SJSA1 (cell line): ENCODE data around the gene KIFC3. TPM values are rescaled to one million over a fixed set of nuclear protein-coding genes. Genes with fewer than 3 reads are reported as not detected.
"Not testable (repeated sequence)": the region's sequence is repeated elsewhere in the genome, so short reads cannot be mapped to it uniquely, and the experiment has no call there.

Experiments used
- DNase-seq, 2 experiments: peaks; one replicate each; pipeline ENCODE4 v3.0.0-alpha.2; 2015 to 2020; ENCODE audit warnings: low spot score in 2 of 2, low read depth in 1 of 2
- H3K27ac ChIP-seq: fragments of 250-450 bp; sonication (Bioruptor Pico); 2 replicates; pipeline ENCODE4 v1.5.1; 2020; ENCODE audit warnings: mild to moderate bottlenecking, moderate library complexity
- H3K27me3 ChIP-seq: fragments of 250-450 bp; sonication (Bioruptor Pico); replicated peaks from 2 replicates; pipeline ENCODE4 v1.5.1; 2020; ENCODE audit warnings: mild to moderate bottlenecking, moderate library complexity
- H3K36me3 ChIP-seq: fragments of 250-450 bp; sonication (Bioruptor Pico); 2 replicates; pipeline ENCODE4 v1.5.1; 2020; ENCODE audit warnings: mild to moderate bottlenecking
- H3K4me1 ChIP-seq: fragments of 250-450 bp; sonication (Bioruptor Pico); replicated peaks from 2 replicates; pipeline ENCODE4 v1.6.1; 2021; ENCODE audit warnings: mild to moderate bottlenecking
- H3K4me3 ChIP-seq: fragments of 250-450 bp; sonication (Bioruptor Pico); 2 replicates; pipeline ENCODE4 v1.5.1; 2020; ENCODE audit warnings: mild to moderate bottlenecking
- H3K9me3 ChIP-seq: fragments of 250-450 bp; sonication (Bioruptor Pico); replicated peaks from 2 replicates; pipeline ENCODE4 v1.5.1; 2020; ENCODE audit warnings: mild to moderate bottlenecking
- total RNA-seq: library from RNA; depleted of rRNA; stranded (reverse); fragments of >200 nt; shearing (Covaris generic); gene quantifications from 2 replicates; pipeline ENCODE4 v1.2.3, GENCODE V29; 2014; rRNA removed

Gene KIFC3, protein sequence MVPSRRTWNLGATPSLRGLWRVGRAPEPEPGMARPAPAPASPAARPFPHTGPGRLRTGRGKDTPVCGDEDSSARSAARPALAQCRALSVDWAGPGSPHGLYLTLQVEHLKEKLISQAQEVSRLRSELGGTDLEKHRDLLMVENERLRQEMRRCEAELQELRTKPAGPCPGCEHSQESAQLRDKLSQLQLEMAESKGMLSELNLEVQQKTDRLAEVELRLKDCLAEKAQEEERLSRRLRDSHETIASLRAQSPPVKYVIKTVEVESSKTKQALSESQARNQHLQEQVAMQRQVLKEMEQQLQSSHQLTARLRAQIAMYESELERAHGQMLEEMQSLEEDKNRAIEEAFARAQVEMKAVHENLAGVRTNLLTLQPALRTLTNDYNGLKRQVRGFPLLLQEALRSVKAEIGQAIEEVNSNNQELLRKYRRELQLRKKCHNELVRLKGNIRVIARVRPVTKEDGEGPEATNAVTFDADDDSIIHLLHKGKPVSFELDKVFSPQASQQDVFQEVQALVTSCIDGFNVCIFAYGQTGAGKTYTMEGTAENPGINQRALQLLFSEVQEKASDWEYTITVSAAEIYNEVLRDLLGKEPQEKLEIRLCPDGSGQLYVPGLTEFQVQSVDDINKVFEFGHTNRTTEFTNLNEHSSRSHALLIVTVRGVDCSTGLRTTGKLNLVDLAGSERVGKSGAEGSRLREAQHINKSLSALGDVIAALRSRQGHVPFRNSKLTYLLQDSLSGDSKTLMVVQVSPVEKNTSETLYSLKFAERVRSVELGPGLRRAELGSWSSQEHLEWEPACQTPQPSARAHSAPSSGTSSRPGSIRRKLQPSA
- 103 and 132 TPM in 2 replicates for total RNA-seq

DNA sequence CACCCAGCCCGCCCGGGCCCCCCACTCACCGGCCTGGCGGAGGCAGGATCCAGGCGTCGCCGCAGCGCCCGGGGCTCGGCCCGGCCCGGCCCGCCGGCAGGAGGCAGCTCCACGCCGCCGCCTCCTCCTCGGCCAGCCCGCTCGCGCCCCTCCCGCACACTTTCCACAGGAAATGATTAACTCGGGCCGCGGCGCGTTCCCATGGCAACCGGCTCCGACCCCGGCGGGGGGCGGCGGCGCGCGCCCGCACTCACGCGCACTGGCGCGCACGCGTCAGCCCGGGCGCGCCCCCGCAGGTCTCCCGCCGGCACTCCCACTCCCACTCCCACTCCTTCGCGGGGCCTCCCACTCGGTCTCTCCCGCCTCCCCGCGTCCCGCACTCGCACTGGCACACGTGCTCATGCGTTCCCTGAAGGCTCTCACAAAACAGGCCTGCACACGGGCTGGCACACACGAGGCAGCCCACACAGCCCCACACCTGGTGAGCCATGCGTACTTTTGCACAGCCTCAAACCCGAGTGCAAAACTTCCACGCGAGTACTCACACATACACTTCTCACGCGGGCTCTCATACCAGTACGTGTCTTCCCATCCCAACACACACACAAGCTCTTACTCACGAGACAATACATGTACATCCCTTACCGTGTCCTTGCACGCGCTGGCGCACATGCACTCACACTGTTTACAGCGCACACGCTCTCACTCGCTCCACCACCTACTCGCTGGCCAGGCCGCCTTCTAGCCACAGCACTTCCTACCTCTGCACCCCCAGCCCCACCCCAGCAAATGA lies at the start of gene KIFC3:
Gene KIFC3 (minus strand): TSS at position 151 of the 793 bp plus-strand sequence. CDS start 4,248 bp downstream, outside the sequence.
- Histone ChIP-seq H3K4me3 (peak within 1 kb of the TSS; percentile 93), H3K27ac (peak within 1 kb of the TSS; percentile 95), H3K27me3 (no peaks in the 10 kb centered on the region), H3K9me3 (no peaks in the 10 kb centered on the region), H3K4me1 (peaks cover 56% of the 10 kb centered on the region), H3K36me3 (peaks cover 33% of the 10 kb centered on the region)
- peak; percentile 69 to 94 for DNase-seq

DNA sequence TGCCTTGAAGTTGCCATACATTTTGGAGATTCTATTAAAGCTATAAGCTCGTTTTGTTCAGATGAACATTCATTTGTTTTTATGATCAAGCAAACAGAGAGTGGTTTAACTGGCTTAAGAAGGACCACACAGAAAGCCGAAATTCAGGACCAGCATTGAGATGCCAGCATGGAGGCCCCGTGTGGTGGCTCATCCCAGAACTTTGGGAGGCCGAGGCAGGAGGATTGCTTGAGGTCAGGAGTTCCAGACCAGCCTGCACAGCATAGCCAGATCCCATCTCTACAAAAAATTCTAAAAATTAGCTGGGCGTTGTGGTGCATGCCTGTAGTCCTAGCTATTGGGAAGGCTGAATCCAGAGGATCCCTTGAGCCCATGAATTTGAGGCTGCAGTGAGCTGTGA lies 45.9 kb upstream of the KIFC3 start:
- H3K4me3 ChIP-seq, result no peak overlapping the region
- H3K27ac ChIP-seq, result no peak overlapping the region
- H3K4me1 ChIP-seq, result no peaks in the 10 kb centered on the region
- no peaks in the 10 kb centered on the region for H3K9me3 ChIP-seq
- H3K27me3 ChIP-seq, result no peaks in the 10 kb centered on the region
- no peaks in the 10 kb centered on the region for H3K36me3 ChIP-seq
- no peak for DNase-seq

DNA sequence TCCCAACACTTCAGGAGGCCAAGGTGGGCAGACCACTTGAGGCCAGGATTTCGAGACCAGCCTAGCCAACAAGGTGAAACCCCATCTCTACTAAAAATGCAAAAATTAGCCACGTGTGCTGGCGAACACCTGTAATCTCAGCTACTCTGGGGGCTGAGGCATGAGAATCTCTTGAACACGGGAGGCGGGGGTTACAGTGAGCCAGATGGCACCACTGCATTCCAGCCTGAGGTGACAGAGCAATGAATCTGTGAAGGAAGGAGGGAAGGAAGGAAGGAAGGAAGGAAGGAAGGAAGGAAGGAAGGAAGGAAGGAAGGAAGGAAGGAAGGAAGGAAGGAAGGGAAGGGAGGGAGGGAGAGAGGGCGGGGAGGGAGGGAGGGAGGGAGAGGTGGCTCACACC lies 44.6 kb upstream of the KIFC3 start:
- H3K4me1 ChIP-seq, H3K27me3 ChIP-seq, H3K4me3 ChIP-seq, H3K36me3 ChIP-seq, H3K9me3 ChIP-seq, H3K27ac ChIP-seq, DNase-seq: not testable (repeated sequence)

DNA sequence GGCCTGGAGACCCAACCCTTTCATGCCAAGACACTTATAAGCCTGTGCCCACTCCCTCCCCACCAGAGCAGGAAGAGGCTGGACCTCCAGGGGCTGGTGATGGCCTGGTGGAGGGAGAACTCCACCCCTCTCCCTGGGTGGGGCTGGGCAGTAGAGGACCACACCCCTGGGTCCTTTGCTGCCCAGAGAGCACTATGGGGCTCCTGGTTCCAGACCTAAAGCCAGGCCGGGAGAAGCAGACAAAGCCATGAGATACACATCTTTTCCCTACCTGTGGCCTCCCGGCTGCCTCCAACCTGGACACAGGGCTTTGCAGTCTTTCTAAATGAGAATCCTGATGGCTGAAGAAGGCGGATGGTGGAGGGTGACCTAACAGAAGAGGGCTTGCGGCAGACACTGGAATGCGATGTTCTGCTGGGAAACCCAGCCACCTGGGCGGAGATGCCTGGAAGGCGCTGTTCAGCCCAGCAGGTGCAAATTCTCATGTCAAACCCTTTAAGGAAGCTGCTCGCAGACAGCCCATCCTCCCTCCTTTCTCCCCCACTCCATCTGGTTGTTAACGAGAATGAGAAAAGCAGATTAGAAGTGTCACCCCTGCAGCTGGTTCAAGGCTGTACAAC lies 43.9 kb upstream of the KIFC3 start:
- no peak overlapping the region for H3K27ac ChIP-seq
- H3K9me3 ChIP-seq, result no peaks in the 10 kb centered on the region
- no peak for DNase-seq
- no peaks in the 10 kb centered on the region for H3K27me3 ChIP-seq
- H3K4me3 ChIP-seq, result no peak overlapping the region
- 0 out of 2 replicates have a peak, but pooled peaks cover 6% of the 10 kb centered on the region for H3K4me1 ChIP-seq
- H3K36me3 ChIP-seq, result no peaks in the 10 kb centered on the region

DNA sequence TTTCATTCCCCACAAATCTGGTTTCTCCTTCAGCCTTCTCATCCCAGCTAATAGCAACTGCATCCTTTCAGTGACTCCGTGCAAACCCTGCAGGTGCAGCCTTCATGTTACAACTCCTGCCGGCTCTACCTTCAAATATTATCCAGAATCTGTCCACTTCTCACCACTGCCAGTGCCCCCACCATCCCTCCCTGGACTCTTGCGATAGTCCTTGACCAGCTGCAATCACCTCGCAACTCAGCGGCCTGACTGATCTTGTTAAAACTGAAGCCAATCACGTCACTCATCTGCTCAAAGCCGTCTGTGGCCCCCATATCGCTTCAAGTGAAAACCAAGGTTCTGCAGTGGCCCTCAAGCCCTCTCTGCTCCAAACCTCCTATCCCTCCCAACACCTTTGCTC lies 42.8 kb upstream of the KIFC3 start:
- Histone ChIP-seq H3K9me3 (no peaks in the 10 kb centered on the region), H3K36me3 (no peaks in the 10 kb centered on the region), H3K27me3 (no peaks in the 10 kb centered on the region), H3K27ac (no peak overlapping the region), H3K4me1 (0 out of 2 replicates have a peak, but pooled peaks cover 6% of the 10 kb centered on the region), H3K4me3 (no peak overlapping the region)
- DNase-seq, result no peak

DNA sequence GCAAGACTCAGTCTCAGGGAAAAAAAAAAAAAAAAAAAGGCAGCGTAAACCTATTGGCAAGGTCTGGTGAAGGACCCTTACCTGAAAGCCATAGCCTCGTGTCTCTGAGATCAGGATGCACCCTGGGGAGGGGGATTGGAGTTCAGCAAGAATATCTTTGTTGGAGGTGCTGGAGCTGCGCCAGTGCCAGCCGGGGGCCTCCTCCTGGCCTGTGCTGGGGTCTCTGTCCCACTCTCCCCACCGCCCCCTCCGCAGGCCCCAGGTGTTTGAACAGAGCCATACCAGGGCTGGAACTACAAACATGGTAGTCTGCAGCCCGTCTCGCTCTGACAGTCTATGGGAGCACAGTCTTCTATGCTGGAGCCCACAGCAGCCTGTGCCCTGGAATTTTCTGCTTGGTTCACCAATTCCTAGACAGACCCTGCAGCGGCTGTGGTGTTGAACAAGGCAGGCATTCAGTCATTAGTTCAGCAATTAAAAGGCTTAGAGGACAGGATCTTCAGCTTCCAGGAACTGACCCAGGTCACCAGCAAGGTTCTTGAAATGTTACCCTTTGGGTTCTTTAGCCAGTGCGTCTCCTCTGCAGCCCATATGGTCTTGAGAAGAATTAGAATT lies 42.2 kb upstream of the KIFC3 start:
- Histone ChIP-seq H3K4me3 (no peak overlapping the region), H3K4me1 (0 out of 2 replicates have a peak, but pooled peaks cover 6% of the 10 kb centered on the region), H3K9me3 (no peaks in the 10 kb centered on the region), H3K27ac (no peak overlapping the region), H3K36me3 (no peaks in the 10 kb centered on the region), H3K27me3 (no peaks in the 10 kb centered on the region)
- no peak for DNase-seq

DNA sequence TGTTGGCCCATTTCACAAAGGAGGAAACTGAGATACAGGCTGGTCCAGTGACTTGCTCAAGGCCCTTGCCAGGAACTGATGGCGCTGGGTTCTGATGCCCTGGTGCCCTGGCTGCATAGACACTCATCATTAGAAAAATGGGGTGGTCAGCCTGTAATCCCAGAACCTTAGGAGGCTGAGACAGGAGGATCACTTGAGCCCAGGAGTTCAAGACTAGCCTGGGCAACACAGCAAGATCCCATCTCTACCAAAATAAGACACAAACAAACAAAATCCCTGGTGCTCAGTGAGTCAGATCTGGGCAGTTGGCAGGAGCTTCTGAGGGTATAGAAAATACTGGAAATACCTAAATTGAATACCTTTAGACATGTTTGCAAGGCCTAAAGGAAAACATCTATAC lies 41.1 kb upstream of the KIFC3 start:
- no peak overlapping the region for H3K27ac ChIP-seq

DNA sequence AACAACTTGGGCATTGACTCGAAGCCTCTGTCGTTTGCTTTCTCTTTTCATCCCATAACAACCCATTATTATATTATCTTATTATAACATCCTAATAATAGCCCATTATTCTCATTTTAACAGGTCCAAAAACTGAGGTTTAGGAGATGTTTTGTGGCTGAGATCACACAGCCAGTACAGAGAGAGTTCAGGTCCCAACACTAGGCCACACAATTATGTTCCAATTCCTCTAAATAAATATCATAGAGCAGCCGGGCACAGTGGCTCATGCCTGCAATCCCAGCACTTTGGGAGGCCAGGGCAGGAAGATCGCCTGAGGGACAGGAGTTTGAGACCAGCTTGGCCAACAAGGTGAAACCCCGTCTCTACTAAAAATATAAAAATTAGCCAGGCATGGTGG lies 40.3 kb upstream of the KIFC3 start:
- no peaks in the 10 kb centered on the region for H3K27me3 ChIP-seq
- DNase-seq, result no peak
- H3K9me3 ChIP-seq, result no peaks in the 10 kb centered on the region
- no peak overlapping the region for H3K27ac ChIP-seq
- H3K4me3 ChIP-seq, result no peak overlapping the region
- 0 out of 2 replicates have a peak, but pooled peaks cover 6% of the 10 kb centered on the region for H3K4me1 ChIP-seq
- H3K36me3 ChIP-seq, result no peaks in the 10 kb centered on the region

More for the DNA sequence above, 41.1 kb upstream of the KIFC3 start:
- Histone ChIP-seq H3K27me3 (no peaks in the 10 kb centered on the region), H3K9me3 (no peaks in the 10 kb centered on the region), H3K4me1 (0 out of 2 replicates have a peak, but pooled peaks cover 6% of the 10 kb centered on the region), H3K36me3 (no peaks in the 10 kb centered on the region), H3K4me3 (no peak overlapping the region)
- DNase-seq, result no peak

DNA sequence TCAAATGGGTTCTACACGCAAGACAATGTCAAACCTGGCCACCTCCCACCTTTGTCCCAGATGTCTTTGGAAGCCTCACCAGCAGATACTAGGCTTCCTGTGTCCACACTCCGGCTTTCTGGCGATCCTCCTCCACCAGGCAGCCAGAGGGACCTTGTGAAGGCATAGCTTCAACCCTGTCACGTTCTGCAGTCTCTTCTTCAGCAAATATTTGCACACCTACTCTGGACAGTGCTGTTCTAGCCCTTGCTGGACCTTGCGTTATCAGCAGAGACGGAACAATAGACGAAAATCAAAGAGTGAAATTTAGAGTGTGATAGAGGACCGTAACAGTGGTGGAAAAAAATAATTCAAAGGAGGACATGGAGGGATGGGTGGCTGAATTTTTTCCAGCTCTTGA lies 38.5 kb upstream of the KIFC3 start:
- Histone ChIP-seq H3K36me3 (no peaks in the 10 kb centered on the region), H3K27ac (no peak overlapping the region), H3K4me3 (no peak overlapping the region), H3K27me3 (no peaks in the 10 kb centered on the region), H3K9me3 (no peaks in the 10 kb centered on the region), H3K4me1 (peaks cover 7% of the 10 kb centered on the region)
- DNase-seq, result no peak

DNA sequence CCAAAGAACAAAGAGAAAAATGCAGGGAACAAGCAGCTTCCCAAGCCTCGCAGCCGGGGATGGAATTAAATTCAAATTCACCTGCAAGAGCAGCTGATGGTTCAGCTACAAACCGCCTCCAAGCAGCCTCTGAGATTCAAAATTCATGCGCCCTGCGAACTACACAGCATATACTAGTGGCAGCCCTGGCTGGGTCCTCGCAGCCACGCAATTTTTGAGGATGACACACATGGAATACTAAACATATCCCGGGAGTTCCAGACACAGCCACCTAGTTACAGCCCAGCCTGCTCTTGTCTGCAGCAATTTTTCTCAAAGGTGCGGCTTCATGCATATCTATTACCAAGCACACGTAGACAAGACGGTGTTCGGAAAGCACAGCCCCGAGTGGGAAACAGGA lies 35.9 kb upstream of the KIFC3 start:
- Histone ChIP-seq H3K9me3 (no peaks in the 10 kb centered on the region), H3K36me3 (no peaks in the 10 kb centered on the region), H3K27ac (no peak overlapping the region), H3K27me3 (no peaks in the 10 kb centered on the region), H3K4me3 (no peak overlapping the region), H3K4me1 (peaks cover 20% of the 10 kb centered on the region)
- DNase-seq, result no peak

DNA sequence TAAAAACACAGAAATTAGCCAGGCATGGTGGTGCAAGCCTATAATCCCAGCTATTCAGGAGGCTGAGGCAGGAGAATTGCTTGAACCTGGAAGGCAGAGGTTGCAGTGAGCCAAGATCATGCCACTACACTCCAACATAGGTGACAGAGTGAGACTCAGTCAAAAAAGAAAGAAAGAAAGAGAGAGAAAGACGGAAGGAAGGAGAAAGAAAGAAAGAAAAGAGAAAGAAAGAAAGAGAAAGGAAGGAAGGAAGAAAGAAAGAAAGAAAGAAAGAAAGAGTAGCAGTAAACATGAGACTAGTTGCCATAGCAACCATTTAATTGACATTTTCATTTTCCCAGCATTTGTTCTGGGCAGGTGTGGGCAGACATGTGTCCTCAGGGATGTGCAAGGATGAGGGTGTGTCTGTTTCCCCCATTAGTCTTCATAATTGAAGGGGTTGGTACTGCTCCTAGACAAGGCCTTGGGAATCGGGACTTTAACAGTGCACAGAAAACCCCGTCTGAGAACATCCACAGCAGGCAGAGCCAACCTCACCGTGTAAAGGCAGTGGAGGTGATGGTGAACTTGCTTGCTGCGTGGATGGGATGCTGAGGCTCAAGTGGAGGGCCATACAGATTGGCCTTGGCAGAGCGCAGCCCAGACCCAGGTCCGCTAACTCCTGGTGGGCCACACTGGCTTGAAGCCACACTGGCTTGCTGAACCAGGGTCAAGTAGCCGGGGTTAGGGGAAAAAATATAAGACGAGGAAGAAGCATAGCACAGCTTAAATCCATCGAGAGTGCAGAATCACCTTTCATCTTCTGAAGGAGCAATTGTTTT lies 35.2 kb upstream of the KIFC3 start:
- Histone ChIP-seq H3K4me1 (peaks cover 17% of the 10 kb centered on the region), H3K4me3 (no peak overlapping the region), H3K36me3 (no peaks in the 10 kb centered on the region), H3K27me3 (no peaks in the 10 kb centered on the region), H3K9me3 (no peaks in the 10 kb centered on the region), H3K27ac (no peak overlapping the region)
- no peak for DNase-seq

DNA sequence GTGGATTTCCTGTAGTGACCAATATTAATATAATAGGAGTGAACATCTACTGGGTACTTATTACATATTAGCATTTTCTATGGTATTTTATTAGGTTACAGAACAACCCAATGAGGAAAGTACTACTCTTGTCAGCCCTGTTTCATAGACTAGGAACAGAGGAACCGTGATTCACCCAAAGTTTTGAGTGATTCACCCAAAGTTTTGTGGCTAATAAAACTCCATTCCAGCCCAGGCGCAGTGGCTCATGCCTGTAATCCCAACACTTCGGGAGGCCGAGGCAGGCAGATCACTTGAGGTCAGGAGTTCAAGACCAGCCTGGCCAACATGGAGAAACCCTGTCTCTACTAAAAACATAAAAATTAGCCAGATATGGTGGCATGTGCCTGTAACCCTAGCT lies 33.1 kb upstream of the KIFC3 start:
- peaks cover 14% of the 10 kb centered on the region for H3K4me1 ChIP-seq
- not testable (repeated sequence) for H3K4me3 ChIP-seq, H3K36me3 ChIP-seq, H3K27me3 ChIP-seq, H3K9me3 ChIP-seq
- peak; percentile 24 to 60 for DNase-seq
- H3K27ac ChIP-seq, result peak overlapping the region; percentile 39; the same call in 1 of the 2 replicates
